GM12873 (cell line): ENCODE measurements around the gene PLOD2.

Source experiments
- TF ChIP-seq, protein P1 (sequence below): IDR thresholded peaks from 2 replicates; pipeline ENCODE4 v1.5.1; 2012; ENCODE audit warnings: low read depth, mild to moderate bottlenecking, moderate library complexity, low read length, control low read depth; ENCODE audit not compliant: insufficient read depth; ENCODE audit errors: missing control alignments

PLOD2 gene

GRCh38 chr3:146154995-146155394 is 6.0 kb downstream of the PLOD2 start:
- TF ChIP-seq, protein P1, sequence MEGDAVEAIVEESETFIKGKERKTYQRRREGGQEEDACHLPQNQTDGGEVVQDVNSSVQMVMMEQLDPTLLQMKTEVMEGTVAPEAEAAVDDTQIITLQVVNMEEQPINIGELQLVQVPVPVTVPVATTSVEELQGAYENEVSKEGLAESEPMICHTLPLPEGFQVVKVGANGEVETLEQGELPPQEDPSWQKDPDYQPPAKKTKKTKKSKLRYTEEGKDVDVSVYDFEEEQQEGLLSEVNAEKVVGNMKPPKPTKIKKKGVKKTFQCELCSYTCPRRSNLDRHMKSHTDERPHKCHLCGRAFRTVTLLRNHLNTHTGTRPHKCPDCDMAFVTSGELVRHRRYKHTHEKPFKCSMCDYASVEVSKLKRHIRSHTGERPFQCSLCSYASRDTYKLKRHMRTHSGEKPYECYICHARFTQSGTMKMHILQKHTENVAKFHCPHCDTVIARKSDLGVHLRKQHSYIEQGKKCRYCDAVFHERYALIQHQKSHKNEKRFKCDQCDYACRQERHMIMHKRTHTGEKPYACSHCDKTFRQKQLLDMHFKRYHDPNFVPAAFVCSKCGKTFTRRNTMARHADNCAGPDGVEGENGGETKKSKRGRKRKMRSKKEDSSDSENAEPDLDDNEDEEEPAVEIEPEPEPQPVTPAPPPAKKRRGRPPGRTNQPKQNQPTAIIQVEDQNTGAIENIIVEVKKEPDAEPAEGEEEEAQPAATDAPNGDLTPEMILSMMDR = no peak

DNA sequence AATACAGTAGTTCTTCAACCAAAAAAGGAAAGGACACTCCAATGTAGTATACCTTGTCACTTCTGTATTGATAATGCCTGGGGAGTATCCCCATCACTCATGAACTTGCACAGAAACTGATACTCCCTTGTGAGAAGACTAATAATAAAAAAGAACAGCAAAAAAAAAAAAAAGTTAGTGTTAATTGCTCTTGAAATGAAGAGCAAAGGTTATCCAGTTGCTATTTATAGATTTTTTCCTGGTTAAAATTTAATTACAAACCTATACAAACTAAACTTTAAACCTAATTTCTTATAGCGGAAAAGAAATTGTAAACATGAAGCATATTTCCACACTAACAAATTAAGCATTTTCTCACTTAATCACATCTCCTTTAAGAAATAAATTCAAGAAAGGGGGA is 6.7 kb downstream of the PLOD2 start:
- TF ChIP-seq, protein P1 = no peak

- TF ChIP-seq, protein P1 = no peak
Measured at GRCh38 chr3:146153429-146153828, 7.6 kb downstream of the PLOD2 start.

DNA sequence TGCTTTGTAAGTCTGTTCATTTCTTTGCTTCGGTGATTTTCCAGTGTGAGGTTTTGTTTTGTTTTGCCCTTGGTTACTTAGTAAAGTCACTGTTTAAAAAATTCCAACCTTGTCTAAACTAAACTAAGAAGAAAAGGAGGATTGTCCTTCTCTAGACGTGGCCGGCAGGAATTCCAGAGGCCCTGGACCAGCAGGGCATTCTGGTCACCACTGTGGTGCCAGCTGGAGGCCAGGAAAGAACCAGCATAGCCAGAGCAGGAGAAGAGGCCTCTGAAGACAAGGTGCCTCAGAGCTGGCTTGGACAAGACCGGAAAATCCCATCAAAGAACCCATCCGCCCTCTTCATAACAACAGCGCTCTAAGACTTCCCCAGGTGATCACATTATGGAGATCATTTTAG is 8.2 kb downstream of the PLOD2 start:
- TF ChIP-seq, protein P1 = no peak

DNA sequence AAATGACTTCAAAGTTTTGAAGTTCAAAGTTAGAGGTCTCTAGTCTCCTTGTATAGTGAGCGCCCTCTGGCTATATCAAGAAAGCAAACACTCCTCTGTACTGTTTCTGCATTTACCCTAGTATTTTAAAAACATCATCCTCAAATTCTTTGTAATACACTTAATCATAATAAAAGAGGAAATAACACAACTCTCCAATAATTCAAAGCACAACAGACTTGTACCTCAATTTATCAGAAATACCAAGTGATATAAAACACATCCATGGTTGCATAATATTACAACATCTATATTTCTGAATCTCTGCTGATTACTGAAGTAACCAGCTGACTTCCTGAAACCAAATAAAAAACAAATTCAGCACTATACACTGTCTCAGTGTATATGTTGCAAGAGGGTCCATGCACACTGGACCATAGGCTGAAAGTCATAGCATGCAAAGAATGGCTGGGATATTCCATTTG is 12.5 kb downstream of the PLOD2 start:
- TF ChIP-seq, protein P1 = no peak

DNA sequence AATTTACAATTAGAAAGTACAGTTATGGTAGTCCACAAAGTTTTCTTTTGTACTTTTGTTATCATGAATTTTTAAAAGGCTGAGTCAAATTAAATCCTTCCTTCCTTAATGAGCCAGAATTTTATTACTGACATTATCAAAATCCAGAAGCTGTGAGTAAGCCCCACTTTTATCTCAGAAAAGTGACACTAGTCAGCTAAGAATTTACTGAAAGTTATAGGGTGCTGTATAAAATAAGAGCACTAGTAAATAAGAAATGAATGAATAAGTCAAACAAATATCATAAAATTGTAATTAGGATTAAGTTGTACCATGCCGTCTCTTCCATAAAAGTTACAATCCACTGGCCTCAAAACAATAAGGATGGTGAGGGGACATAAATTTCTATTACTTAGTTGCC is 15.3 kb downstream of the PLOD2 start:
- TF ChIP-seq, protein P1 = no peak

GRCh38 chr3:146142757-146143156 is 18.2 kb downstream of the PLOD2 start:
- TF ChIP-seq, protein P1 = no peak
